ENCODE measurements around the gene ZNF543.

DNA sequence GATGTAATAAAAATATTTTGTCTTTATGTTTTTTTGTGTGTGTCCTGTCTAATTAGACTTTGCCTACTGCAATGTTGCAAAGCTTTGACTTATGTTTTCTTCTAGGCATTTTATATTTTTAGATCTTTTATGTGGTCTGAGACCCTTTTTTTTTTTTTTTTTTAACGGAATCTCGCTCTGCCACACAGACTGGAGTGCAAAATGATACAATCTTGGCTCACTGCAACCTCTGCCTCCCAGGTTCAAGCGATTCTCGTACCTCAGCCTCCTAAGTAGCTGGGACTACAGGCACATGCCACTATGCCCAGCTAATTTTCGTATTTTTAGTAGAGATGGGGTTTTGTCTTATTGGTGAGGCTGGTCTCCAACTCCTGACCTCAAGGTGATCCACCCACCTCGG lies 22.3 kb downstream of the ZNF543 start:
- TF ChIP-seq, protein P1, sequence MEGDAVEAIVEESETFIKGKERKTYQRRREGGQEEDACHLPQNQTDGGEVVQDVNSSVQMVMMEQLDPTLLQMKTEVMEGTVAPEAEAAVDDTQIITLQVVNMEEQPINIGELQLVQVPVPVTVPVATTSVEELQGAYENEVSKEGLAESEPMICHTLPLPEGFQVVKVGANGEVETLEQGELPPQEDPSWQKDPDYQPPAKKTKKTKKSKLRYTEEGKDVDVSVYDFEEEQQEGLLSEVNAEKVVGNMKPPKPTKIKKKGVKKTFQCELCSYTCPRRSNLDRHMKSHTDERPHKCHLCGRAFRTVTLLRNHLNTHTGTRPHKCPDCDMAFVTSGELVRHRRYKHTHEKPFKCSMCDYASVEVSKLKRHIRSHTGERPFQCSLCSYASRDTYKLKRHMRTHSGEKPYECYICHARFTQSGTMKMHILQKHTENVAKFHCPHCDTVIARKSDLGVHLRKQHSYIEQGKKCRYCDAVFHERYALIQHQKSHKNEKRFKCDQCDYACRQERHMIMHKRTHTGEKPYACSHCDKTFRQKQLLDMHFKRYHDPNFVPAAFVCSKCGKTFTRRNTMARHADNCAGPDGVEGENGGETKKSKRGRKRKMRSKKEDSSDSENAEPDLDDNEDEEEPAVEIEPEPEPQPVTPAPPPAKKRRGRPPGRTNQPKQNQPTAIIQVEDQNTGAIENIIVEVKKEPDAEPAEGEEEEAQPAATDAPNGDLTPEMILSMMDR (conservative IDR thresholded peaks at IDR 0.05): no peak
- no peak for TF ChIP-seq EZH2 (IDR thresholded peaks at IDR 0.05; ENCODE audit: low read depth)

Measured in PC-9 (cell line).